WTC11 (cell line): Measurements from ENCODE around the gene IL1R1. TPM values are rescaled to one million over a fixed set of nuclear protein-coding genes. Genes with fewer than 3 reads are reported as not detected.

ENCODE experiments used
- total RNA-seq: library from RNA; stranded (reverse); gene quantifications from 3 replicates; pipeline ENCODE4 v1.2.3, GENCODE V29; 2021

The IL1R1 gene
- total RNA-seq, 1 experiment from 2014 or later = 0.37 TPM

Other genes starting within 250 kb of the IL1R1 start
- 0.22 TPM in 1 of 3 replicates, not detected in the others for gene IL1R2, start 150.8 kb upstream of the IL1R1 start, total RNA-seq
- 0.11 TPM in 1 of 3 replicates, not detected in the others for gene IL1RL2, start 44.3 kb downstream of the IL1R1 start, total RNA-seq
- 0.05 TPM in 1 of 3 replicates, not detected in the others for gene IL1RL1, start 168.8 kb downstream of the IL1R1 start, total RNA-seq
- 0.25 to 0.46 TPM in 2 of 3 replicates, not detected in the other for gene IL18R1, start 213.1 kb downstream of the IL1R1 start, total RNA-seq